Testis (tissue), 3 donors: ENCODE measurements around the gene EIF4G1. TPM values are rescaled to one million over a fixed set of nuclear protein-coding genes. Genes with fewer than 3 reads are reported as not detected.

Experiments used
- DNase-seq: peaks from one replicate; pipeline ENCODE4 v3.0.0-alpha.2; 2019
- H3K27ac ChIP-seq, 2 donors: fragments of 200-600 bp; sonication (generic); one replicate each; pipeline ENCODE4 v1.5.1; 2019
- H3K27me3 ChIP-seq: fragments of 200-600 bp; sonication (generic); one replicate; pipeline ENCODE4 v1.5.1; 2019
- H3K36me3 ChIP-seq: fragments of 200-600 bp; sonication (generic); one replicate; pipeline ENCODE4 v1.5.1; 2017; ENCODE audit warnings: low read depth; ENCODE audit errors: missing control alignments
- H3K4me1 ChIP-seq: fragments of 200-600 bp; sonication (generic); one replicate; pipeline ENCODE4 v1.5.1; 2019
- H3K4me3 ChIP-seq, 2 donors: fragments of 200-600 bp; sonication (generic); one replicate each; pipeline ENCODE4 v1.5.1; 2017 to 2019
- H3K9me3 ChIP-seq: fragments of 200-600 bp; sonication (generic); one replicate; pipeline ENCODE4 v1.5.1; 2017
- POLR2A ChIP-seq: fragments of 450-650 bp; IDR thresholded peaks from one replicate; pipeline ENCODE4 v1.6.1; 2017; ENCODE audit warnings: antibody characterized with exemption, mild to moderate bottlenecking, moderate library complexity
- WGBS, 2 donors: methylation state at CpG; one replicate each; pipeline ENCODE4 v1.1.5; 2018; 5-methylcytosine and 5-hydroxymethylcytosine counted together
- intact Hi-C: fragments of 100-400 bp; cut with DNase I; formaldehyde crosslinking; loops from one replicate; pipeline ENCODE4 v1.15.1; 2023; ENCODE audit warnings: low total_unique reads
- polyA plus RNA-seq: library from polyadenylated mRNA; stranded (reverse); fragments of 350-450 nt; fragmentation: Illumina TruSeq; extraction: RNeasy Lipid Tissue Mini Kit (QIAGEN cat#74804); gene quantifications from one replicate; pipeline ENCODE4 v1.2.3, GENCODE V29; 2014; ENCODE audit warnings: low read depth, low replicate concordance; ENCODE audit not compliant: insufficient read depth
- small RNA-seq, 2 donors: library from RNA; depleted of rRNA; stranded (forward); fragments of <200 nt; gene quantifications; one replicate each; pipeline ENCODE3, GENCODE V24; 2016
- total RNA-seq, 2 donors: library from RNA; depleted of rRNA; stranded (reverse); fragments of >200 nt; gene quantifications; one replicate each; pipeline ENCODE4 v1.2.3, GENCODE V29; 2016
- TF ChIP-seq, protein P1 (sequence below), 3 experiments: fragments of 450-650 bp in 2 of 3; fragments of 200-600 bp in 1 of 3; sonication (generic) in 1 of 3; IDR thresholded peaks; one replicate each; pipeline ENCODE4 v1.5.1; 2016 to 2019; ENCODE audit warnings: antibody characterized with exemption in 3 of 3, mild to moderate bottlenecking in 2 of 3, moderate library complexity in 1 of 3

The EIF4G1 gene
- total and polyA plus RNA-seq, 3 donors from 2014 or later, result 255 to 295 (median 295) TPM

DNA sequence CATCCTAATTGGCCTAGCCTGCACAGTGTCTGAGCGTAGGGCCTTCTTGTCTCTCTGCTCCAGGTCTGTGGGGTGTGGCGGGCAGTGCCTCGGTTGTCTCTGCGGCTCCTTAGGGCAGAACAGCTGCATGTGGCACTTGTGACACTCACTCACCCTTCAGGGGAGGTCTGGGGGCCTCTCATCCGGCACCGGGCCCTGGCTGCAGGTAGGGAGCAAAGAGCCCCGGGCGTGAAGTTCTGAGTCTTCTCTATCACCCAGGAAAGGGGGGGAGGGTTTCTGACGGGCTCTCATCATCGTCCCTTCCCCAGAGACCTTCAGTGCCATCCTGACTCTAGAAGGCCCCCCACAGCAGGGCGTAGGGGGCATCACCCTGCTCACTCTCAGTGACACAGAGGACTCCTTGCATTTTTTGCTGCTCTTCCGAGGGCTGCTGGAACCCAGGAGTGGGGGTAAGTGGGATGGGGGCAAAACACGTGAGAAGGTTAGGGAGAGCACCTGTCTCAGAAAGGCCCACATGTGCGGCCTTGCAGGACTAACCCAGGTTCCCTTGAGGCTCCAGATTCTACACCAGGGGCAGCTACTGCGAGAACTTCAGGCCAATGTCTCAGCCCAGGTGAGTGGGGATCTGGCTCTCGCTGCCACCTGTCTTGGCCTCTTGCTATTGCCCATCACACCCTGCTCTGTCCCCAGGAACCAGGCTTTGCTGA lies 68.1 kb downstream of the EIF4G1 start:
- TF ChIP-seq POLR2A, result no peak
- TF ChIP-seq, protein P1, sequence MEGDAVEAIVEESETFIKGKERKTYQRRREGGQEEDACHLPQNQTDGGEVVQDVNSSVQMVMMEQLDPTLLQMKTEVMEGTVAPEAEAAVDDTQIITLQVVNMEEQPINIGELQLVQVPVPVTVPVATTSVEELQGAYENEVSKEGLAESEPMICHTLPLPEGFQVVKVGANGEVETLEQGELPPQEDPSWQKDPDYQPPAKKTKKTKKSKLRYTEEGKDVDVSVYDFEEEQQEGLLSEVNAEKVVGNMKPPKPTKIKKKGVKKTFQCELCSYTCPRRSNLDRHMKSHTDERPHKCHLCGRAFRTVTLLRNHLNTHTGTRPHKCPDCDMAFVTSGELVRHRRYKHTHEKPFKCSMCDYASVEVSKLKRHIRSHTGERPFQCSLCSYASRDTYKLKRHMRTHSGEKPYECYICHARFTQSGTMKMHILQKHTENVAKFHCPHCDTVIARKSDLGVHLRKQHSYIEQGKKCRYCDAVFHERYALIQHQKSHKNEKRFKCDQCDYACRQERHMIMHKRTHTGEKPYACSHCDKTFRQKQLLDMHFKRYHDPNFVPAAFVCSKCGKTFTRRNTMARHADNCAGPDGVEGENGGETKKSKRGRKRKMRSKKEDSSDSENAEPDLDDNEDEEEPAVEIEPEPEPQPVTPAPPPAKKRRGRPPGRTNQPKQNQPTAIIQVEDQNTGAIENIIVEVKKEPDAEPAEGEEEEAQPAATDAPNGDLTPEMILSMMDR (IDR thresholded peaks at IDR 0.05), result no peak
- H3K36me3 ChIP-seq, result no peaks in the 10 kb centered on the region
- no peak overlapping the region for H3K4me3 ChIP-seq
- H3K4me1 ChIP-seq, result peaks cover 15% of the 10 kb centered on the region
- no peak for DNase-seq
- H3K9me3 ChIP-seq, result no peaks in the 10 kb centered on the region
- 84 to 93% methylated on average over 7 to 16 of the region's 16 CpGs for WGBS, 2 donors
- H3K27ac ChIP-seq, result no peak overlapping the region
- no peaks in the 10 kb centered on the region for H3K27me3 ChIP-seq
- intact Hi-C loops, result no loop called here

DNA sequence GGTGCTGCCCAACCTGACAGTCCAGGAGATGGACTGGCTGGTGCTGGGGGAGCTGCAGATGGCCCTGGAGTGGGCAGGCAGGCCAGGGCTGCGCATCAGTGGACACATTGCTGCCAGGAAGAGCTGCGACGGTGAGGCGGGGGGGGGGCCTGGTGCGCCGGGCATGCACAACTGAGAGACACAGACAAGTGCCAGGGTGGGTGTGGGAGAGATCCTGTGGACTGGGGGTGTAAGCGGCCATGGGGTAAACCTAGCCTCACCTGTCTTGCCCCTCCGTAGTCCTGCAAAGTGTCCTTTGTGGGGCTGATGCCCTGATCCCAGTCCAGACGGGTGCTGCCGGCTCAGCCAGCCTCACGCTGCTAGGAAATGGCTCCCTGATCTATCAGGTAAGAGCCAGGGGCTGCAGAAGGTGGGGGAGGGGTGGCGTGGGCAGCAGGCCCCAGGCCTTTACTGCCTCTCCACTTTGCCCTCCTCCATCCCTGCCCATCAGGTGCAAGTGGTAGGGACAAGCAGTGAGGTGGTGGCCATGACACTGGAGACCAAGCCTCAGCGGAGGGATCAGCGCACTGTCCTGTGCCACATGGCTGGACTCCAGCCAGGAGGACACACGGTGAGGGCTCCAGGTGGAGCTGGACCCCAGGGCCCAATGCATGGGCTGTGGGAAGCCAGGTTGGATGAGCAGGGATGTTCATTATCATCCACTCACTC lies 68.8 kb downstream of the EIF4G1 start:
- TF ChIP-seq, protein P1 (IDR thresholded peaks at IDR 0.05), result no peak
- TF ChIP-seq POLR2A, result no peak
- no peak overlapping the region for H3K4me3 ChIP-seq
- no peaks in the 10 kb centered on the region for H3K9me3 ChIP-seq
- intact Hi-C loops, result no loop called here
- 86 to 93% methylated on average over 10 to 15 of the region's 15 CpGs for WGBS, 2 donors
- H3K27me3 ChIP-seq, result no peaks in the 10 kb centered on the region
- no peak overlapping the region for H3K27ac ChIP-seq
- no peaks in the 10 kb centered on the region for H3K36me3 ChIP-seq
- no peak for DNase-seq
- H3K4me1 ChIP-seq, result peaks cover 15% of the 10 kb centered on the region

DNA sequence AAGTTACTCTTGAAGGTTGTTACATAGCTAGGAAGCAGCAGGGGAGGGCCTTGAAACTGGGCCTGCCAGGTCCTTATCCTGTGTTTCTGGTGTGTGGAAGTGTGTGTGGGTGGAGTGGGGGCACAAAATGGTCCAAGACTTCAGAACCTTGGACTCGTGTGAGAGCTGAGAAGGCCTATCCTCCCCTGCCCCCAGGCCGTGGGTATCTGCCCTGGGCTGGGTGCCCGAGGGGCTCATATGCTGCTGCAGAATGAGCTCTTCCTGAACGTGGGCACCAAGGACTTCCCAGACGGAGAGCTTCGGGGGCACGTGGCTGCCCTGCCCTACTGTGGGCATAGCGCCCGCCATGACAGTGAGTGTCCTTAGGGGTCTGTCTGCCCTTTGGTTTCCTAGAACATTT lies 69.9 kb downstream of the EIF4G1 start:
- TF ChIP-seq POLR2A, result no peak
- TF ChIP-seq, protein P1 (IDR thresholded peaks at IDR 0.05), result no peak
- Histone ChIP-seq H3K27me3 (no peaks in the 10 kb centered on the region), H3K36me3 (no peaks in the 10 kb centered on the region), H3K4me3 (no peak overlapping the region), H3K9me3 (no peaks in the 10 kb centered on the region), H3K27ac (no peak overlapping the region), H3K4me1 (peaks cover 5% of the 10 kb centered on the region)
- 84 to 91% methylated on average over 7 to 9 of the region's 9 CpGs for WGBS, 2 donors
- no peak for DNase-seq
- intact Hi-C loops, result no loop called here

Small RNAs within 50 kb of the gene (small RNA-seq; reads per million reads assigned to genes)
- gene SNORD66, result 1,038 to 1,085 reads per million in 2 donors

Other genes with a start within 250 kb of the EIF4G1 start
- under 1 TPM; 0.31 to 0.63 TPM for gene HTR3E, start 217.5 kb upstream of the EIF4G1 start, total RNA-seq
- gene HTR3E, start 217.5 kb upstream of the EIF4G1 start, polyA plus RNA-seq, result not detected
- gene EIF2B5, start 179.2 kb upstream of the EIF4G1 start, total RNA-seq, result 10 to 100 TPM; 37.2 to 48.1 TPM
- 36.7 TPM for gene EIF2B5, start 179.2 kb upstream of the EIF4G1 start, polyA plus RNA-seq
- 10 to 100 TPM; 80.5 to 86.8 TPM for gene DVL3, start 159.2 kb upstream of the EIF4G1 start, total RNA-seq
- gene DVL3, start 159.2 kb upstream of the EIF4G1 start, polyA plus RNA-seq, result 53.7 TPM
- 100 to 1,000 TPM; 238 to 334 TPM for gene AP2M1, start 139.8 kb upstream of the EIF4G1 start, total RNA-seq
- gene AP2M1, start 139.8 kb upstream of the EIF4G1 start, polyA plus RNA-seq, result 346 TPM
- gene ABCF3, start 128.4 kb upstream of the EIF4G1 start, total RNA-seq, result 100 to 1,000 TPM; 111 to 115 TPM
- 69.3 TPM for gene ABCF3, start 128.4 kb upstream of the EIF4G1 start, polyA plus RNA-seq
- gene VWA5B2, start 85.0 kb upstream of the EIF4G1 start, total RNA-seq, result 10 to 100 TPM; 13.8 to 17.6 TPM
- gene VWA5B2, start 85.0 kb upstream of the EIF4G1 start, polyA plus RNA-seq, result 2.5 TPM
- gene ALG3, start 65.6 kb upstream of the EIF4G1 start, total RNA-seq, result 10 to 100 TPM; 79.4 to 91.7 TPM
- gene ALG3, start 65.6 kb upstream of the EIF4G1 start, polyA plus RNA-seq, result 58.7 TPM
- gene EEF1AKMT4, start 64.9 kb upstream of the EIF4G1 start, total RNA-seq, result 10 to 100 TPM; 10.2 to 15.0 TPM
- gene EEF1AKMT4, start 64.9 kb upstream of the EIF4G1 start, polyA plus RNA-seq, result 16.9 TPM
- gene CAMK2N2, start 53.1 kb upstream of the EIF4G1 start, total RNA-seq, result under 1 TPM in 1 of 2 donors, not detected in 1; 0.24 TPM
- gene CAMK2N2, start 53.1 kb upstream of the EIF4G1 start, polyA plus RNA-seq, result 0.40 TPM
- gene ECE2, start 38.6 kb upstream of the EIF4G1 start, total RNA-seq, result 1 to 10 TPM; 1.4 TPM
- 1.1 TPM for gene ECE2, start 38.6 kb upstream of the EIF4G1 start, polyA plus RNA-seq
- gene PSMD2, start 15.4 kb upstream of the EIF4G1 start, total RNA-seq, result 100 to 1,000 TPM; 289 to 339 TPM
- 379 TPM for gene PSMD2, start 15.4 kb upstream of the EIF4G1 start, polyA plus RNA-seq
- 10 to 100 TPM; 75.9 to 77.2 TPM for gene FAM131A, start 23.0 kb downstream of the EIF4G1 start, total RNA-seq
- 28.1 TPM for gene FAM131A, start 23.0 kb downstream of the EIF4G1 start, polyA plus RNA-seq
- gene CLCN2, start 47.0 kb downstream of the EIF4G1 start, total RNA-seq, result 100 to 1,000 TPM in 1 of 2 donors, 10 to 100 TPM in 1; 98.2 to 118 TPM
- 46.7 TPM for gene CLCN2, start 47.0 kb downstream of the EIF4G1 start, polyA plus RNA-seq
- 10 to 100 TPM; 65.0 to 76.4 TPM for gene POLR2H, start 47.1 kb downstream of the EIF4G1 start, total RNA-seq
- gene POLR2H, start 47.1 kb downstream of the EIF4G1 start, polyA plus RNA-seq, result 72.2 TPM
- gene THPO, start 63.6 kb downstream of the EIF4G1 start, total RNA-seq, result under 1 TPM; 0.71 to 0.93 TPM
- gene THPO, start 63.6 kb downstream of the EIF4G1 start, polyA plus RNA-seq, result 7.6 TPM
- 1 to 10 TPM; 3.5 to 4.3 TPM for gene CHRD, start 65.4 kb downstream of the EIF4G1 start, total RNA-seq
- 4.3 TPM for gene CHRD, start 65.4 kb downstream of the EIF4G1 start, polyA plus RNA-seq
- 1 to 10 TPM; 2.0 to 2.3 TPM for gene EPHB3, start 247.2 kb downstream of the EIF4G1 start, total RNA-seq
- gene EPHB3, start 247.2 kb downstream of the EIF4G1 start, polyA plus RNA-seq, result 2.6 TPM